Stimulated activated CD8-positive, alpha-beta memory T cell treated with anti-CD3 and anti-CD28 coated beads, Interleukin-15, amount 100 ng/mL, for 24 hours (primary cell): ENCODE results near the gene CFD.
"Not testable (repeated sequence)": the region's sequence is repeated elsewhere in the genome, so short reads cannot be mapped to it uniquely, and the experiment has no call there.

ENCODE experiments used
- DNase-seq: peaks from one replicate; pipeline ENCODE4 v3.0.0-alpha.2; 2020; ENCODE audit warnings: low read depth

Gene CFD

DNA sequence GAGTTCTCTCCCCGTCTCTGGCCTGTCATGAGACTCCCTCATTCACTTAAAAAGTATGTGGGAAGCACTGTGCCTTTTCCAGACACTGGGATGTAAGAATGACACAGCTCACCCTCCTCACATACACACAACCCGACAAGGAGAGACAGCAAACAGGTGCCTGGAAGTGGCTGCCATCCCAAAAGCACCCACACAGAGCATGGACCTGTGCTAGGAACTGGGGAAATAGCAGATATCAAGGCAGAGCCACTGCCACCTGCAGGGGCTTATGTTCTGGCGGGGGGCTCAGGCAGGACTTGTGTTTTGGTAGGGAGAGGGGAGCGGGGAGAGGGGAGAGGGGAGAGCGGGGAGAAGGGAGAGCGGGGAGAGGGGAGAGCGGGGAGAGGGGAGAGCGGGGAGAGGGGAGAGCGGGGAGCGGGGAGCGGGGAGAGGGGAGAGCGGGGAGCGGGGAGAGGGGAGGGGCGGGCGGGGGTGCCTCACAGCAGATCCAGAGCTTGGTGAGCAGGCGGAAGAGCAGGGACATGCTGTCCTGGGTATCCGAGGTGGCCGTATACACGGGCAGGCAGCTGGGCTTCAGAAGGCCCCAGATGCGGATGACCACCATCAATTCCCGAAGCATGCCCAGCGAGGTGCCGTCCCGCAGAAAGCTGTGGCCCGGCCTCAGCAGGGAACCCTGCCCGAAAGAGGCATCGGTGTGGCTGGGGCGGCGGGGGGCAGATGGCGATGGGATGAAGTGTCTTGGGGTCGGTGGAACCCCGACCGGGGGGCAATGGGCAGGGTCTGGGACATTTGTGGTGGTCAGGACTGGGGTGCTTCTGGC, 12.2 kb downstream of the CFD start:
- no peak for DNase-seq

DNA sequence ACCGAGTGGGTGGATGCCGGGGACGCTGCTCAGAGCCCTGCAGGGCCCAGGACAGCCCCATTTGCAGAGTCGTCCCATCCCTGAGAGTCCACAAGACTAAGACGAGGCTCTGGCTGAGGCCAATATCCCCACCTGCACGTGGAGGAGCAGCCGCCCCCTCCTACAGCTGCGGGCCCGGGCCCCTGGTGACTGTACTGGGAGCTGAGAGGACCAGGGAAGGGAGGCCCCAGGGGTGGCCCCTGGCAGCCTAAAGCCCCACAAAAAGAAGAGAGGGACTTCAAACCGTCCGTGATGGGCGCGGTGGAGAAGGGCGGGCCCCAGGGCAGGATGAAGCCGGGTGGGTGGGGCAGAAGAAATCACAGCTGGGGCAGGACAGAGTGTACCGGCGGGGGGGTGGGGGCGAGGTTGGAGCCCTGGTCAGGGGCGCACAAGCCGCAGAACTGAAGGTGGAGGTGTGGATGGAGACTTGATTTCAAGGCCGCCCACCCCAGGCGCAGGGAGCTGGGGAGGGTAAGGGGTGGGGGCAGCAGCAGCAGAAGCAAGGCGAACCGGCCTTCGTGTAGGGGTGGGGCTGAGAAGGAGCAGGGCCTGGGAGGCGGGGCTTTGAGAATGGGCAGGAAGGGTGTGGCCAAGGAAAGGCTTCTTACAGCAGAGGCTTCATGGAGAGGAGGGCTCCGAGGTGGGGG, 12.9 kb downstream of the CFD start:
- DNase-seq, result peak; percentile 28

DNA sequence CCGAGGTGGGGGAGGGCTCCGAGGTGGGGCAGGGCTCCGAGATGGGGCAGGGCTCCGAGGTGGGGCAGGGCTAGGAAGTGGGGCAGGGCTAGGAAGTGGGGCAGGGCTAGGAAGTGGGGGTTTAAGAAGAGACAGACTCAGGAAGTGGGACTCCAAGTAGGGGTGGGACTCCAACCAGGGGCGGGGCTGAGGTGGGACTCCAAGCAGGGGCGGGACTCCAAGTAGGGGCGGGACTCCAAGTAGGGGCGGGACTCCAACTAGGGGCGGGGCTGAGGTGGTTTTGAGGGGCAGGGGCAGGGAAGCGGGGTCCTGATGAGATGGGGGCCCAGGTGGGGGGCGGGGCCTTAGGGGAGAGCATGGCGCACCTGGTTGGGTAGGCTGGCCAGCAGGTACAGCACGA, 13.6 kb downstream of the CFD start:
- DNase-seq, result no peak

DNA sequence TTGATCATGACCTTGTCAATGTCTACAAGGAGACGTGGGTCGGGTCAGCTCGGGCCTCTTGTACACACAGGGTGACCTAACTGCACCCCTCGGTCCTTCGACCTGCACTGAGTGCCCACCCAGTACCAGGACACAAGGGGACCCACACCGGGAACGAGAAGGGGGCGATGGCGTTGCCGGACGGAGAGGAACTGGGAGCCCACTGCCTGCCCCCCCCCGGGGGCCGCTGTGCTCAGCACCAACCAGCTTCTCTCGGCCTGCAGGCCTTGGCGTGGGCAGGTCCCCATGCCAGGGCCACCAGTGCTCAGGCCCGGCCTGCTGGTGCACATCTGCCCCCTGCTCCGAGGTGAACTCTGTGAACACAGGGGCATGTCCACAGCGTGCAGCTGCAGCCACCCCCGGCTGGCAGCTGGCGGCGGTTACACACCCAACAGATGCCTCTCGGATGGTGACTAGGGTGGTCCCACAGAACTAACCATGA, 14.1 kb downstream of the CFD start:
- no peak for DNase-seq

DNA sequence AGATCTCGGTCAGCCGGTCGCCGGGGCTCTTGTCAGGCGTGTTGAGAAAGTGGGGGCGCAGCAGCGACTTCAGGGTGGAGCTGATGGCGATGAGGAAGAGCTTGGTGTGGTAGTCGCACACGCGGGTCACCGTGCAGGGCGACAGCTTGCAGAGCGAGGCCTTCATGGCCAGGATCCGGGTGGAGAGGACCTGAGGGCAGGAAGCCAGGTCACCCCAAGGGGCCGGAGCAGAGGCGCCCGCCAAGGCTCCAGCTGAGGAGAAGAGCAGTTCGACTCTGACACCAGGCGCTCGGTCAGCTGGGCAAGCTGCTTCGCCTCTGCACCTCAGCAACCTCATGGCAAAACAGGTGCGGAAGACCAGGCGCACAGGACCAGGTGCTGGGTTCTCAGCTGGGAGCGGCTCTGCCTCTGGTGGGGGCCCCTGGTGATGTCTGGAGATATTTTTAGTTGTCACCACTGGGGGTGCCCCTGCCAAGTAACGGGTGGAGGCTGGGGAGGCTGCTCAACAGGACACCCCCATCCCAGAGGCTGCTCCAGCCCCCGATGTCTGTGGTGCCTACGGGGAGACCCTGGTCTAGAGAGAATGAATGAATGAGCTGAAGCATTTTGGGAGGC, 15.9 kb downstream of the CFD start:
- no peak for DNase-seq

DNA sequence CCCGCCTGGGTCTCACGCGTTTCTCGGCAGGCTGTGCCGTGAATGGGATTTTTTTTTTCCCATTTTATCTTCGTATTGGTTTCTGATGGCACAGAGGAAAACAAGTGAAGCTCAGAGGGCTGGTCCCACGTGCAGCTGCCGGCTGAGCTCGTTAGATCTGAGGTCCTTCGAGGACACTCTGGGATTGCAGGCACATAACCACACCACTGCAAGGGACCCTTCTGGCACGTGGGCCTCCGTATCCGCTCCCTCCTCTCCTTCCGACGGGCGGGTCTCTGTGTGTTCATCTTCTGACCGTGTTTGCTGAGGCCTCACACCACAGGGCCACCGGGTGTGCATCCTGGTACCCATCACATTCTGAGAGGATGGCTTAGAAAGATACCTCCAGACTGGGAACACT, 16.6 kb downstream of the CFD start:
- no peak for DNase-seq

DNA sequence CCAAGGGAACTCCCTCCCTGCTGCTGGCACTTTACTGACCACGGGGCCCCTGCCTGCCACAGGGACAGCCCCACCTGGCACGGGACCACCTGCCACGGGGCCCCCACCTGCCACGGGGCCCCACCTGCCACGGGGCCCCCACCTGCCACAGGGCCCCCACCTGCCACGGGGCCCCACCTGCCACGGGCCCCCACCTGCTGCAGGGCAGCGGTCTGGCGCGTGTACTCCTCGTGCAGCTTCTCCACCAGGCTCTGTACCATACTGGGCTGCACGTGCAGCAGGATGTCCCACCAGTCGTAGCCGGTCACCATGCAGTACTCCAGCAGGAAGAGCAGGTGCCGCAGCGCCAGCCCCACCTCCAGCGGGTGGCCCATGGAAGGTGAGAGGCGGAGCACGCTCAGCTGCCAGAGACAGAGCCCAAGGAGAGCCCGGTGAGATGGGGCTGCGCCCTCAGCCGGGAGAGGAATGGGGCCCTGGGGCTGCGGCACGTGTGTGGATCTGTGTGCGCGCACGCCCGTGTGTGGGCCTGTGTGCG, 17.4 kb downstream of the CFD start:
- DNase-seq, result no peak

DNA sequence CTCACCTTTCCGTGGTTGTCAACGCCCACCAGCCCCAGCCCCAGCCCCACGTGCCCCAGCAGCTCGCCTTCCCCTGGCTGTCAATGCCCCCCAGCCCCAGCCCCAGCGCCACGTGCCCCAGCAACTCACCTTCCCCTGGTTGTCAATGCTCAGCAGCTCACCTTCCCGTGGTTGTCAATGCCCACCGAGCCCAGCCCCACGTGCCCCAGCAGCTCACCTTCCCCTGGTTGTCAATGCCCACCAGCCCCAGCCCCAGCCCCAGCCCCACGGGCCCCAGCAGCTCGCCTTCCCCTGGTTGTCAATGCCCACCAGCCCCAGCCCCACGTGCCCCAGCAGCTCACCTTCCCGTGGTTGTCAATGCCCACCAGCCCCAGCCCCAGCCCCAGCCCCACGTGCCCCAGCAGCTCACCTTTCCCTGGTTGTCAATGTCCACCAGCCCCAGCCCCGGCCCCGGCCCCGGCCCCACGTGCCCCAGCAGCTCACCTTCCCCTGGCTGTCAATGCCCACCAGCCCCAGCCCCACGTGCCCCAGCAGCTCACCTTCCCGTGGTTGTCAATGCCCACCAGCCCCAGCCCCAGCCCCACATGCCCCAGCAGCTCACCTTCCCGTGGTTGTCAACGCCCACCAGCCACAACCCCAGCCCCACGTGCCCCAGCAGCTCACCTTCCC, 18.7 kb downstream of the CFD start:
- DNase-seq, result not testable (repeated sequence)

DNA sequence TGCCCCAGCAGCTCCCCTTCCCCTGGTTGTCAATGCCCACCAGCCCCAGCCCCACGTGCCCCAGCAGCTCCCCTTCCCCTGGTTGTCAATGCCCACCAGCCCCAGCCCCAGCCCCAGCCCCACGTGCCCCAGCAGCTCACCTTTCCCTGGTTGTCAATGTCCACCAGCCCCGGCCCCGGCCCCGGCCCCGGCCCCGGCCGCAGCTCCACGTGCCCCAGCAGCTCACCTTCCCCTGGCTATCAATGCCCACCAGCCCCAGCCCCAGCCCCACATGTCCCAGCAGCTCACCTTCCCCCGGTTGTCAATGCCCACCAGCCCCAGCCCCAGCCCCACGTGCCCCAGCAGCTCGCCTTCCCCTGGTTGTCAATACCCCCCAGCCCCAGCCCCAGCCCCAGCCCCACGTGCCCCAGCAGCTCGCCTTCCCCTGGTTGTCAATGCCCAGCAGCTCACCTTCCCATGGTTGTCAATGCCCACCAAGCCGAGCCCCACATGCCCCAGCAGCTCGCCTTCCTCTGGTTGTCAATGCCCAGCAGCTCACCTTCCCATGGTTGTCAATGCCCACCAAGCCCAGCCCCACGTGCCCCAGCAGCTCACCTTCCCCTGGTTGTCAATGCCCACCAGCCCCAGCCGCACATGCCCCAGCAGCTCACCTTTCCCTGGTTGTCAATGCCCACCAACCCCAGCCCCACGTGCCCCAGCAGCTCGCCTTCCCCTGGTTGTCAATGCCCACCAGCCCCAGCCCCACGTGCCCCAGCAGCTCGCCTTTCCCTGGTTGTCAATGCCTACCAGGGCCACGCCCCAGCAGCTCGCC, 19.5 kb downstream of the CFD start:
- not testable (repeated sequence) for DNase-seq

DNA sequence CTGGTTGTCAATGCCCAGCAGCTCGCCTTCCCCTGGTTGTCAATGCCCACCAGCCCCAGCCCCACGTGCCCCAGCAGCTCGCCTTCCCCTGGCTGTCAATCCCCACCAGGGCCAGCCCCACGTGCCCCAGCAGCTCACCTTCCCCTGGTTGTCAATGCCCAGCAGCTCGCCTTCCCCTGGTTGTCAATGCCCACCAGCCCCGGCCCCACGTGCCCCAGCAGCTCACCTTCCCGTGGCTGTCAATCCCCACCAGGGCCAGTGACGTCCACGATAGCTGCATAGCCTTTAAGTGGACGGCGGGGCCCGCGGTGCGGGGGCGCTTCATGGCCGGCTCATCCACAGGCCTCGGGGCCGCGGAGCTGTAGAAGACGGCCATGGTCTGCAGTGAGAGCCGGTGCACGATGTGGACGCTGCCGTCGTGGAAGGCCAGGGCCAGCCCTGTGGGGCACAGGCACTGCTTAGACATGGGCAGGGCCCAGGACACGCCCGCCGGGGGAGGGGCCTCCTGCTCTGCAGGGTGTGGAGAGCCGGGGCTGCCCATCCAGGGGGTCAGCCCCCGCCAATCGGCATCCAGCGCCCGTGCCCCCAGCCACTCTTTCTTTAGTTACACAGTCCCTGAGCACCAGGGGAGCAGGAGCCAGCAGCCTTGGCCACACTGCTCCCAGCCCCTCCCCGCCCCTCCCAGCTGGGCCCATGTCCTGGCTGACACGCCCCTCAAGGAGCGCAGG, 20.4 kb downstream of the CFD start:
- no peak for DNase-seq

DNA sequence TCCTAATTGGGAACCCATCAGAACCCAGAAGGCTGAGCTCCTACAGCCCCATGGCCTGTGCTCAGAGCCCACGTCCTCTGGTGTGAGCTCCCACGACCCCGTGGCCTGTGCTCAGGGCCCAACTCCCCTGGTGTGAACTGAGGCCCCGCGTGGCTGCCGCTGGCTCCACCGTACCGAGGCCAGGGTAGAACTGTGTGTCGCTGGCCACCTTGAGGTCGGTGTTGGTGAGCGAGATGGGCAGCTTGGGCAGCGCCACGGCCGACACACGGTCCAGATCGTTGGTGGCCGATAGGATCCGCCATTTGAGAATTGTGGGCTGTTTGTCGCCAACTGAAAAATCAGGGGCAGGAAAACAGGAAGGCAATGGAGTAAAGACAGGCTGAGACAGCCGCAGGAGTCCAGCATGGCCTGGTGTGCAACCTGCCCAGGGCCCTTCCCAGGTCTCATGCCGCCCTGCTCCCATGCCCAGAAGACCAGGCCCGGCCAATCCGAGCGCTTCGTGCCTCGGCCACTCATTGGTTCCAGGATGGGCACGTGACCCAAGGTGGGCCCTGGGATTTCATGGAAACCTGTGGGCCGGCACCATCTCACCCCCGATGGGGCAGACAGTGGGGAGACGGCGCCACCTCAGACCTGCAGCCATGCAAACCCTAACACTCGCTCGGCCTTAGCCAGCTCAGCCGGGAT, 22.1 kb downstream of the CFD start:
- DNase-seq, result no peak

DNA sequence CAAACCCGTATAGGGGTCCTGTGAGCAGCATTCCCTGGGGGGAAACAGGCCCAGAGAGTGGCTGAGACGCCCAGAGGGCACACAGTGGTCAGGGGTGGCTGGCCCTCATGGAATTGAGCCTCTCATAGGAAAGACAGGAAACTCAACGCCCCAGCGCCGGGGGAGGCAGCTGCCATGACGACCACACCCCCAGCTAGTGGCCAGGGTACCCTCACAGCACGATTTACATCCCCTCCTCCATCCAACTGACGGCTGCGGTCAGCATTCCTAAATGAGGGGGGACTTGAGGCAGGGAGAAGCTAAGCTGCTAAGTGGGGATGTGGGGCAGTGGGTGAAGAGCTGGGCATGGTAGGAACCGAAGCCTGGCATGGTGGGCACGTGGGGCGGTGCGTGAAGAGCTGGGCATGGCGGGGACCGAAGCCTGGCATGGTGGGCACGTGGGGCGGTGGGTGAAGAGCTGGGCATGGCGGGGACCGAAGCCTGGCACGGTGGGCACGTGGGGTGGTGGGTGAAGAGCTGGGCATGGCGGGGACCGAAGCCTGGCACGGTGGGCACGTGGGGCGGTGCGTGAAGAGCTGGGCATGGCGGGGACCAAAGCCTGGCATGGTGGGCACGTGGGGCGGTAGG, 23.5 kb downstream of the CFD start:
- no peak for DNase-seq

DNA sequence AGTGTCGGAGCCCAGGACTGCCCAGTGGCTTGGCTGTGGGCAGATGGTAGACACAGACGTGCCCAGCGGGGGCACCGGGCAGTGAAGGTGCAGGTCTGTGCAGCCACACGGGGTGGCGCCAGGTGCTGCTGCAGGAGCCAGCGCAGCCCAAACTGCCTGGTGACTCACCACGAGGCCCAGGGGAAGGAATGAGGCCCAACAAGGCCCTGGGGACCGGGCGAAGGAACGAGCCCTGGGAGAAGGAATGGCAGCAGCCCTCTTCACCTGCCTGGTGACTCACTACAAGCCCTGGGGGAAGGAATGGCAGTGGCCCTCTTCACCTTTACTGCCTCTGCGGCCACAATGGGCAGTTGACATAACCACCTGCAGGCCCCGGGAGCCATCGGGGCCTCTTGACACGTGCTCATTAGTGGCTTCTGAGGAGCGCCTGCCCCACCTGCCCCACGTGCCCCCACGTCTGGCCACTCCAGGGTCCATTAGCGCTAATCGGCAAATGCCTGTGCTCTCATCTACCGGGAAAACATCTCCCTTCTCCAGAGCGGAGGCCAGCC, 24.3 kb downstream of the CFD start:
- no peak for DNase-seq

DNA sequence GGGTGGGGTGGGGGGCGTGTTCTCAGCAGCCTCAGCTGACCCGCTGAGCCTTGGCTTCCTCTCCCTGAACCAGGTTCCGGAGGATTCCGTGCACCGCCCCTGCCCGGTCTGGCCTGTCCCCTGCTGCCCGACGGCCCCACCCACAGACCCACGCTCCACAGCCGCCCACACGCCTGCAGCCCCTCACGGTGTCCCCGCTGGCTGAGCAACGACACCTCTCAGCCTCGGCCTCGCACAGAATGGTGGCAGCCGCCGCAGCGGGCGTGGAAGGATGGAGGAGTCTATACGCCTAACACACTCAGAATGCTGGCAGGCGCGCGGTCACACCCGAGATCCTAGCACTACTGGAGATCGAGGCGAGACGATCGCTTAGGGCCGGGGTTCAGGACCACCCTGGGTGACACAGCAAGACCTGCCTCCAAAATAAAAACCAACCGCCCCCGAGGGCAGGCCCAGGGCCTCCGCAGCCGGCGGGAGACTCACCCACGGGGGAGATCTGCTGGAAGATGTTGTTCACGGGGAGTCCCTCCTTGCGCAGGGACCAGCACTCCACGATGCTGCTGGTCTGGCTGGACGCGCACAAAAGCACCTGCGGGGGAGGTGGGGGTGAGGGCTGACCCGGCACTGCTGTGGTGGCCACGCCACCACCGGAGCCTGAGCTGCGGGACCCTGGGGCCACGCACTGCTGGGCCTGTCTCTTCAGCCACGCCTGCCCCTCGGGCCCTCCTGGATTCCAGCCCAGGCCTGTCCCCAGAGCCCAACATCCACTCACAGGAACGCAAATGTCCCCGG, 25.2 kb downstream of the CFD start:
- no peak for DNase-seq

DNA sequence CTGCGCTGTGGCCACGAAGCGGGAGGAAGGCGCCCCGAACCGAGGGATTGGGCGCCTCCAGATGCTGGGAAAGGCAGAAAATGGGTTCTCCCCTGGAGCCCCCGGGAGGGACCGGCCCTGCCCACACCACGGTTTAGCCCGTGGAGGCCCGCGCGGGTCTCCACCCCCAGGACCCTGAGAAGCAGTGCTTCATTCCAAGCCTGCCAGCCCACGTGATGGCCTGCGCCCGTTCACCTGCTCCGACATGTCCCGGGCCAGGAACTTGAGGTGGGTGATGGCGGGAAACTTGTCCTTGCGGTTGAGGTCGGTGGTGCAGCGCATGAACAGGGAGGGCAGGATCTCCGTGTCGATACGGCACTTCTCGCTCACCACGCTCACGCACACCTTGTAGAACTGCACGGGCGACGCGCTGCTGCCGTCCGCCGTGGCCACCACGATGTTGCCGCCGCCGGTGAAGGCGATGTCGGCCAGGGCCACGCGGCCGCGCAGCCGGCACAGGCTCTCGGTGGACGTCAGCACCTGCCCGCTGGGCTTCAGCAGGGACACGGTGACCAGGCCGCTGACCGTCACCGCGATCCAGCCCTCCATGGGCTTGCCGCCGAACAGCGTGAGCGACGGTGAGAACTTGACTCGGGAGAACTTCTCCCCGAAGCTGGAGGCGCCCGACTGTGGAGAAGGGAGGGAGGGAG, 26.2 kb downstream of the CFD start:
- DNase-seq, result no peak

DNA sequence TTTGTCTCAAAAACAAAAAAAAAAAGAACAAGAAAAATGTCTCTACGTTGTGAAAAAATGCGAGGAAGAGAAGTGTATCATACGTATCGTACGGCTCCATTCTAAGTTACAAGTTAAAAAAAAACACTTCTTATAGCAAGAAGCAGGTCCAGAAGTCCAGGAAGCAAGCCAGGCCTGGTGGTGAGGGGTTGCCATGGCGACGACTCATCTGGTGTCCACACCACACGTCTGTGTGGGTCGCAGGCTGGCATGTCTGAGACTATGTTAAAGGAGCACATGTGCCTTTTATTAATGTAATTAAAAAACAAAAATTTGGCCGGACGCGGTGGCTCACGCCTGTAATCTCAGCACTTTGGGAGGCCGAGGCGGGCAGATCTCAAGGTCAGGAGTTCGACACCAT, 27.6 kb downstream of the CFD start:
- DNase-seq, result no peak

DNA sequence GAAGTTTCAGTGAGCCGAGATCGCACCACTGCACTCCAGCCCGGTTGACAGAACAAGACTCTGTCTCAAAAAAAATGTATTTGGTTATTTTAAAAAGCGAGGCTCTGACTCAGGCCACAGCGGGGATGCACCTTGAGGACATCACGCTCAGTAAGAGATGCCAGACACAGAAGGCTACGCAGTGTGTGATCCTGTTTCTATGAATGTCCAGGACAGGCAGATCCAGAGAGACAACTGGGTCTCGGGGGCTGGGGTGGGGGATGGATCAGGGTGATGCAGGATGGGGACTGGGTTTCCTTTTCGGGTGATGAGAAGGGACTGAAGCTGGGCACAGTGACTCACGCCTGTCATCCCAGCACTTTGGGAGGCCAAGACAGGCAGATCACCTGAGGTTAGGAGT, 28.1 kb downstream of the CFD start:
- DNase-seq, result no peak
